ENCODE data around the gene PPARG. TPM values are rescaled to one million over a fixed set of nuclear protein-coding genes. Genes with fewer than 3 reads are reported as not detected.

PPARG gene
- total RNA-seq, 2 experiments from 2014 or later: 0.20 TPM; not detected in 1

- H3K4me1 Mint-ChIP-seq (ENCODE audit: low read depth): no peaks in the 10 kb centered on the region
- intact Hi-C loops (cut with micrococcal nuclease): no loop called here
Measured at GRCh38 chr3:12356175-12356574, 67.3 kb downstream of the PPARG start.

GRCh38 chr3:12356996-12357395 is 68.1 kb downstream of the PPARG start:
- Mint-ChIP-seq H3K4me3 (no peak overlapping the region), H3K27me3 (ENCODE audit: low read depth) (peaks cover 5% of the 10 kb centered on the region), H3K27ac (no peak overlapping the region), H3K9me3 (no peaks in the 10 kb centered on the region), H3K4me1 (ENCODE audit: low read depth) (no peaks in the 10 kb centered on the region), H3K36me3 (ENCODE audit: low read depth) (no peaks in the 10 kb centered on the region)
- CTCF ChIA-PET: no interaction called here
- intact Hi-C loops (cut with micrococcal nuclease): no loop called here
- no peak for DNase-seq

More at GRCh38 chr3:12356175-12356574, 67.3 kb downstream of the PPARG start:
- Mint-ChIP-seq H3K4me3 (no peak overlapping the region), H3K27me3 (ENCODE audit: low read depth) (peaks cover 5% of the 10 kb centered on the region), H3K36me3 (ENCODE audit: low read depth) (no peaks in the 10 kb centered on the region), H3K27ac (no peak overlapping the region), H3K9me3 (no peaks in the 10 kb centered on the region)
- CTCF ChIA-PET: no interaction called here
- no peak for DNase-seq

GRCh38 chr3:12357456-12357855 is 68.6 kb downstream of the PPARG start:
- Mint-ChIP-seq H3K27ac (no peak overlapping the region), H3K4me3 (no peak overlapping the region), H3K9me3 (no peaks in the 10 kb centered on the region), H3K27me3 (ENCODE audit: low read depth) (peaks cover 5% of the 10 kb centered on the region), H3K4me1 (ENCODE audit: low read depth) (no peaks in the 10 kb centered on the region), H3K36me3 (ENCODE audit: low read depth) (no peaks in the 10 kb centered on the region)
- intact Hi-C loops (cut with micrococcal nuclease): no loop called here
- no peak for DNase-seq
- CTCF ChIA-PET: no interaction called here

GRCh38 chr3:12363397-12364195 is 74.7 kb downstream of the PPARG start:
- Mint-ChIP-seq H3K4me3 (no peak overlapping the region), H3K27me3 (ENCODE audit: low read depth) (peaks cover 8% of the 10 kb centered on the region), H3K27ac (no peak overlapping the region), H3K9me3 (no peaks in the 10 kb centered on the region), H3K36me3 (ENCODE audit: low read depth) (no peaks in the 10 kb centered on the region), H3K4me1 (ENCODE audit: low read depth) (peaks cover 8% of the 10 kb centered on the region)
- no peak for DNase-seq
- intact Hi-C loops (cut with micrococcal nuclease): no loop called here
- CTCF ChIA-PET: interaction anchor here (0.6 kb wide), 1 partner anchor 97 kb away, joined by 4 read pairs; no protein-coding TSS in a partner anchor

- H3K9me3 Mint-ChIP-seq: no peaks in the 10 kb centered on the region
- H3K4me1 Mint-ChIP-seq (ENCODE audit: low read depth): peaks cover 8% of the 10 kb centered on the region
- no peaks in the 10 kb centered on the region for H3K36me3 Mint-ChIP-seq (ENCODE audit: low read depth)
- no peak for DNase-seq
- CTCF ChIA-PET: no interaction called here
- peaks cover 18% of the 10 kb centered on the region for H3K27me3 Mint-ChIP-seq (ENCODE audit: low read depth)
- no peak overlapping the region for H3K4me3 Mint-ChIP-seq
- no peak overlapping the region for H3K27ac Mint-ChIP-seq
- intact Hi-C loops (cut with micrococcal nuclease): no loop called here
Measured at GRCh38 chr3:12367346-12367745, 78.5 kb downstream of the PPARG start.

GRCh38 chr3:12369029-12369428 is 80.2 kb downstream of the PPARG start:
- Mint-ChIP-seq H3K4me3 (no peak overlapping the region), H3K9me3 (no peaks in the 10 kb centered on the region), H3K4me1 (ENCODE audit: low read depth) (peaks cover 2% of the 10 kb centered on the region), H3K27ac (no peak overlapping the region), H3K27me3 (ENCODE audit: low read depth) (peaks cover 26% of the 10 kb centered on the region), H3K36me3 (ENCODE audit: low read depth) (no peaks in the 10 kb centered on the region)
- DNase-seq: no peak
- CTCF ChIA-PET: no interaction called here
- intact Hi-C loops (cut with micrococcal nuclease): no loop called here

- CTCF ChIA-PET: no interaction called here
- Mint-ChIP-seq H3K4me1 (ENCODE audit: low read depth) (no peaks in the 10 kb centered on the region), H3K27me3 (ENCODE audit: low read depth) (peaks cover 29% of the 10 kb centered on the region), H3K4me3 (no peak overlapping the region), H3K9me3 (no peaks in the 10 kb centered on the region), H3K36me3 (ENCODE audit: low read depth) (no peaks in the 10 kb centered on the region), H3K27ac (no peak overlapping the region)
- intact Hi-C loops (cut with micrococcal nuclease): no loop called here
- no peak for DNase-seq
Measured at GRCh38 chr3:12369598-12369997, 80.7 kb downstream of the PPARG start.

- H3K9me3 Mint-ChIP-seq: no peaks in the 10 kb centered on the region
- H3K4me1 Mint-ChIP-seq (ENCODE audit: low read depth): no peaks in the 10 kb centered on the region
- intact Hi-C loops (cut with micrococcal nuclease): no loop called here
- H3K27me3 Mint-ChIP-seq (ENCODE audit: low read depth): peaks cover 31% of the 10 kb centered on the region
- no peak overlapping the region for H3K27ac Mint-ChIP-seq
- CTCF ChIA-PET: no interaction called here
- DNase-seq: no peak
- H3K36me3 Mint-ChIP-seq (ENCODE audit: low read depth): no peaks in the 10 kb centered on the region
- no peak overlapping the region for H3K4me3 Mint-ChIP-seq
Measured at GRCh38 chr3:12370758-12371157, 81.9 kb downstream of the PPARG start.

- Mint-ChIP-seq H3K36me3 (ENCODE audit: low read depth) (no peaks in the 10 kb centered on the region), H3K9me3 (no peaks in the 10 kb centered on the region), H3K27ac (no peak overlapping the region), H3K4me3 (no peak overlapping the region), H3K4me1 (ENCODE audit: low read depth) (no peaks in the 10 kb centered on the region), H3K27me3 (ENCODE audit: low read depth) (peaks cover 34% of the 10 kb centered on the region)
- intact Hi-C loops (cut with micrococcal nuclease): no loop called here
- CTCF ChIA-PET: no interaction called here
- DNase-seq: no peak
Measured at GRCh38 chr3:12371525-12372140, 82.8 kb downstream of the PPARG start.

GRCh38 chr3:12372741-12373280 is 83.9 kb downstream of the PPARG start:
- H3K4me1 Mint-ChIP-seq (ENCODE audit: low read depth): no peaks in the 10 kb centered on the region
- peaks cover 30% of the 10 kb centered on the region for H3K27me3 Mint-ChIP-seq (ENCODE audit: low read depth)
- no peak overlapping the region for H3K27ac Mint-ChIP-seq
- no peaks in the 10 kb centered on the region for H3K9me3 Mint-ChIP-seq
- no peaks in the 10 kb centered on the region for H3K36me3 Mint-ChIP-seq (ENCODE audit: low read depth)
- no peak for DNase-seq
- CTCF ChIA-PET: no interaction called here
- intact Hi-C loops (cut with micrococcal nuclease): no loop called here
- H3K4me3 Mint-ChIP-seq: no peak overlapping the region

GRCh38 chr3:12375572-12375971 is 86.7 kb downstream of the PPARG start:
- intact Hi-C loops (cut with micrococcal nuclease): no loop called here
- Mint-ChIP-seq H3K4me3 (no peak overlapping the region), H3K9me3 (no peaks in the 10 kb centered on the region), H3K4me1 (ENCODE audit: low read depth) (peaks cover 8% of the 10 kb centered on the region), H3K36me3 (ENCODE audit: low read depth) (no peaks in the 10 kb centered on the region), H3K27me3 (ENCODE audit: low read depth) (peaks cover 30% of the 10 kb centered on the region), H3K27ac (no peak overlapping the region)
- CTCF ChIA-PET: no interaction called here
- DNase-seq: no peak

GRCh38 chr3:12379640-12380429 is 91.0 kb downstream of the PPARG start:
- H3K27me3 Mint-ChIP-seq (ENCODE audit: low read depth): peaks cover 8% of the 10 kb centered on the region
- peaks cover 8% of the 10 kb centered on the region for H3K4me1 Mint-ChIP-seq (ENCODE audit: low read depth)
- no peaks in the 10 kb centered on the region for H3K36me3 Mint-ChIP-seq (ENCODE audit: low read depth)
- DNase-seq: no peak
- H3K9me3 Mint-ChIP-seq: no peaks in the 10 kb centered on the region
- CTCF ChIA-PET: no interaction called here
- no peak overlapping the region for H3K4me3 Mint-ChIP-seq
- no peak overlapping the region for H3K27ac Mint-ChIP-seq
- intact Hi-C loops (cut with micrococcal nuclease): no loop called here

Measured in activated naive CD4-positive, alpha-beta T cell treated with anti-CD3 and anti-CD28 coated beads for 36 hours (primary cell).